Measurements from ENCODE around the gene NRAP.

The NRAP gene

GRCh38 chr10:113663908-113664307 is at the start of gene NRAP:
NRAP (minus strand) TSS chr10:113664041; CDS start chr10:113663882, 159 bp downstream.
- no peaks in the 10 kb centered on the region for H3K9me3 ChIP-seq (ENCODE audit: control insufficient read depth, insufficient read depth, low read length)
- H3K4me1 ChIP-seq (ENCODE audit: insufficient read depth, low read length), result no peaks in the 10 kb centered on the region
- no peak within 1 kb of the TSS for H3K9ac ChIP-seq (ENCODE audit: low read depth, low read length)
- H3K36me3 ChIP-seq (ENCODE audit: insufficient read depth, low read length), result no peaks in the 10 kb centered on the region

GRCh38 chr10:113713640-113713982 is 49.8 kb upstream of the NRAP start:
- Histone ChIP-seq H3K9me3 (ENCODE audit: control insufficient read depth, insufficient read depth, low read length) (no peaks in the 10 kb centered on the region), H3K9ac (ENCODE audit: low read depth, low read length) (no peak overlapping the region), H3K36me3 (ENCODE audit: insufficient read depth, low read length) (no peaks in the 10 kb centered on the region), H3K4me1 (ENCODE audit: insufficient read depth, low read length) (peaks cover 34% of the 10 kb centered on the region)

GRCh38 chr10:113712755-113713639 is 49.2 kb upstream of the NRAP start:
- H3K4me1 ChIP-seq (ENCODE audit: insufficient read depth, low read length), result peaks cover 34% of the 10 kb centered on the region

GRCh38 chr10:113712024-113712423 is 48.2 kb upstream of the NRAP start:
- no peak overlapping the region for H3K9ac ChIP-seq (ENCODE audit: low read depth, low read length)
- H3K4me1 ChIP-seq (ENCODE audit: insufficient read depth, low read length), result peaks cover 34% of the 10 kb centered on the region
- H3K36me3 ChIP-seq (ENCODE audit: insufficient read depth, low read length), result no peaks in the 10 kb centered on the region
- H3K9me3 ChIP-seq (ENCODE audit: control insufficient read depth, insufficient read depth, low read length), result no peaks in the 10 kb centered on the region

More at GRCh38 chr10:113712755-113713639, 49.2 kb upstream of the NRAP start:
- Histone ChIP-seq H3K9ac (ENCODE audit: low read depth, low read length) (no peak overlapping the region), H3K36me3 (ENCODE audit: insufficient read depth, low read length) (no peaks in the 10 kb centered on the region), H3K9me3 (ENCODE audit: control insufficient read depth, insufficient read depth, low read length) (no peaks in the 10 kb centered on the region)

GRCh38 chr10:113711142-113711541 is 47.3 kb upstream of the NRAP start:
- Histone ChIP-seq H3K4me1 (ENCODE audit: insufficient read depth, low read length) (peaks cover 34% of the 10 kb centered on the region), H3K9ac (ENCODE audit: low read depth, low read length) (no peak overlapping the region), H3K9me3 (ENCODE audit: control insufficient read depth, insufficient read depth, low read length) (no peaks in the 10 kb centered on the region), H3K36me3 (ENCODE audit: insufficient read depth, low read length) (no peaks in the 10 kb centered on the region)

- Histone ChIP-seq H3K9ac (ENCODE audit: low read depth, low read length) (no peak overlapping the region), H3K36me3 (ENCODE audit: insufficient read depth, low read length) (no peaks in the 10 kb centered on the region), H3K4me1 (ENCODE audit: insufficient read depth, low read length) (peaks cover 34% of the 10 kb centered on the region), H3K9me3 (ENCODE audit: control insufficient read depth, insufficient read depth, low read length) (no peaks in the 10 kb centered on the region)
These were observed 45.5 kb upstream of the NRAP start for GRCh38 chr10:113709221-113709838.

- peaks cover 34% of the 10 kb centered on the region for H3K4me1 ChIP-seq (ENCODE audit: insufficient read depth, low read length)
- no peaks in the 10 kb centered on the region for H3K9me3 ChIP-seq (ENCODE audit: control insufficient read depth, insufficient read depth, low read length)
- H3K36me3 ChIP-seq (ENCODE audit: insufficient read depth, low read length), result no peaks in the 10 kb centered on the region
- no peak overlapping the region for H3K9ac ChIP-seq (ENCODE audit: low read depth, low read length)
These were observed 44.8 kb upstream of the NRAP start for GRCh38 chr10:113708640-113709039.

- Histone ChIP-seq H3K9me3 (ENCODE audit: control insufficient read depth, insufficient read depth, low read length) (no peaks in the 10 kb centered on the region), H3K9ac (ENCODE audit: low read depth, low read length) (no peak overlapping the region), H3K4me1 (ENCODE audit: insufficient read depth, low read length) (peaks cover 23% of the 10 kb centered on the region; the same call in 1 of the 2 replicates), H3K36me3 (ENCODE audit: insufficient read depth, low read length) (no peaks in the 10 kb centered on the region)
These were observed 42.8 kb upstream of the NRAP start for GRCh38 chr10:113706623-113707022.

GRCh38 chr10:113705344-113705652 is 41.5 kb upstream of the NRAP start:
- no peaks in the 10 kb centered on the region for H3K9me3 ChIP-seq (ENCODE audit: control insufficient read depth, insufficient read depth, low read length)
- H3K9ac ChIP-seq (ENCODE audit: low read depth, low read length), result no peak overlapping the region
- peaks cover 17% of the 10 kb centered on the region; the same call in 1 of the 2 replicates for H3K4me1 ChIP-seq (ENCODE audit: insufficient read depth, low read length)
- no peaks in the 10 kb centered on the region for H3K36me3 ChIP-seq (ENCODE audit: insufficient read depth, low read length)

- Histone ChIP-seq H3K9ac (ENCODE audit: low read depth, low read length) (no peak overlapping the region), H3K36me3 (ENCODE audit: insufficient read depth, low read length) (no peaks in the 10 kb centered on the region), H3K4me1 (ENCODE audit: insufficient read depth, low read length) (peaks cover 12% of the 10 kb centered on the region; the same call in 1 of the 2 replicates), H3K9me3 (ENCODE audit: control insufficient read depth, insufficient read depth, low read length) (no peaks in the 10 kb centered on the region)
These were observed 40.9 kb upstream of the NRAP start for GRCh38 chr10:113704637-113705343.

- Histone ChIP-seq H3K9me3 (ENCODE audit: control insufficient read depth, insufficient read depth, low read length) (no peaks in the 10 kb centered on the region), H3K4me1 (ENCODE audit: insufficient read depth, low read length) (no peaks in the 10 kb centered on the region), H3K36me3 (ENCODE audit: insufficient read depth, low read length) (no peaks in the 10 kb centered on the region), H3K9ac (ENCODE audit: low read depth, low read length) (no peak overlapping the region)
These were observed 33.8 kb upstream of the NRAP start for GRCh38 chr10:113697595-113697994.

GRCh38 chr10:113695691-113696090 is 31.9 kb upstream of the NRAP start:
- no peak overlapping the region for H3K9ac ChIP-seq (ENCODE audit: low read depth, low read length)
- no peaks in the 10 kb centered on the region for H3K36me3 ChIP-seq (ENCODE audit: insufficient read depth, low read length)
- H3K4me1 ChIP-seq (ENCODE audit: insufficient read depth, low read length), result no peaks in the 10 kb centered on the region
- no peaks in the 10 kb centered on the region; the same call in 1 of the 2 replicates for H3K9me3 ChIP-seq (ENCODE audit: control insufficient read depth, insufficient read depth, low read length)

- Histone ChIP-seq H3K9ac (ENCODE audit: low read depth, low read length) (no peak overlapping the region), H3K4me1 (ENCODE audit: insufficient read depth, low read length) (no peaks in the 10 kb centered on the region), H3K9me3 (ENCODE audit: control insufficient read depth, insufficient read depth, low read length) (no peaks in the 10 kb centered on the region; the same call in 1 of the 2 replicates), H3K36me3 (ENCODE audit: insufficient read depth, low read length) (no peaks in the 10 kb centered on the region)
These were observed 29.5 kb upstream of the NRAP start for GRCh38 chr10:113693348-113693747.

- Histone ChIP-seq H3K9me3 (ENCODE audit: control insufficient read depth, insufficient read depth, low read length) (no peaks in the 10 kb centered on the region; the same call in 1 of the 2 replicates), H3K4me1 (ENCODE audit: insufficient read depth, low read length) (no peaks in the 10 kb centered on the region), H3K9ac (ENCODE audit: low read depth, low read length) (no peak overlapping the region), H3K36me3 (ENCODE audit: insufficient read depth, low read length) (no peaks in the 10 kb centered on the region)
These were observed 28.4 kb upstream of the NRAP start for GRCh38 chr10:113692271-113692670.

Data from ES-I3 (cell line).